Measurements from ENCODE around the gene ABCA13. TPM values are rescaled to one million over a fixed set of nuclear protein-coding genes. Genes with fewer than 3 reads are reported as not detected.

ABCA13 gene
- total RNA-seq, 1 experiment from 2014 or later, result 1.7 TPM

DNA sequence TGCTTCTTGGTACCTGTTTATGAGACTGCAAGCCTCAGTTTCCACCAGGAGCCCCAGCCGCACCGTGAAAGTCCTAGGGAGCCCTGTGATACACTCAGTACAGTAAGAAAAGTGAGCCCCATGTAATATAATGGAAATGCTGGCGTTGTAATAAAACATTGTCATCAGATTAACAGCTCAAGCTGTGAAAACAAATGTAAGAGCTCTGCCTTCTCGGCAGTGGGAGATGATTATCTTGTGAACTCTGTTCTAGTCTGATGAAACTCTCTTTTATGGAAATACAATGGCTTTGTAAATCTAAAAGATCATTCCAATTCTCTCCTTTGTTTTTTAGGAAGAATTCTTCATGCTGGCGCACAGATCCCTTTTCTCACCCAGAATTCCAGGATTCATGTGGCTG is 299.9 kb downstream of the ABCA13 start:
- peak; percentile 51; the same call in 1 of the 2 replicates for TF ChIP-seq TCF7L2 (IDR thresholded peaks at IDR 0.05; ENCODE audit: low read depth, low read length)
- no peak for TF ChIP-seq POLR2AphosphoS5 (IDR thresholded peaks at IDR 0.05; ENCODE audit: low read depth, low read length)
- no peaks in the 10 kb centered on the region for H3K36me3 ChIP-seq (ENCODE audit: control insufficient read depth, insufficient read depth, low read length)
- no TSS peak for BruUV-seq (replicated peaks)
- ChIA-PET CTCF (no interaction called here), POLR2A (no interaction called here)
- peak overlapping the region; percentile 67 for H3K27ac ChIP-seq (ENCODE audit: low read length)
- H3K27me3 ChIP-seq (ENCODE audit: control insufficient read depth, insufficient read depth, low read length), result no peaks in the 10 kb centered on the region
- in situ Hi-C loops (cut with HindIII; ENCODE audit: low pct_unique_long_range_greater_than_20kb, low sequenced_read_pairs), result no loop called here
- H3K4me1 ChIP-seq (ENCODE audit: control insufficient read depth, insufficient read depth, low read length), result peaks cover 18% of the 10 kb centered on the region
- ATAC-seq, result no peak
- DNase-seq (ENCODE audit: low read depth, low spot score), result no peak
- no peak overlapping the region for H3K4me3 ChIP-seq (ENCODE audit: low read depth in 2 of 2, low read length in 2 of 2)
- H3K9me3 ChIP-seq (ENCODE audit: control insufficient read depth, insufficient read depth, low read depth, low read length), result no peaks in the 10 kb centered on the region
- intact Hi-C loops (cut with micrococcal nuclease; ENCODE audit: unreplicated experiment), result no loop called here

- TF ChIP-seq, protein P1, sequence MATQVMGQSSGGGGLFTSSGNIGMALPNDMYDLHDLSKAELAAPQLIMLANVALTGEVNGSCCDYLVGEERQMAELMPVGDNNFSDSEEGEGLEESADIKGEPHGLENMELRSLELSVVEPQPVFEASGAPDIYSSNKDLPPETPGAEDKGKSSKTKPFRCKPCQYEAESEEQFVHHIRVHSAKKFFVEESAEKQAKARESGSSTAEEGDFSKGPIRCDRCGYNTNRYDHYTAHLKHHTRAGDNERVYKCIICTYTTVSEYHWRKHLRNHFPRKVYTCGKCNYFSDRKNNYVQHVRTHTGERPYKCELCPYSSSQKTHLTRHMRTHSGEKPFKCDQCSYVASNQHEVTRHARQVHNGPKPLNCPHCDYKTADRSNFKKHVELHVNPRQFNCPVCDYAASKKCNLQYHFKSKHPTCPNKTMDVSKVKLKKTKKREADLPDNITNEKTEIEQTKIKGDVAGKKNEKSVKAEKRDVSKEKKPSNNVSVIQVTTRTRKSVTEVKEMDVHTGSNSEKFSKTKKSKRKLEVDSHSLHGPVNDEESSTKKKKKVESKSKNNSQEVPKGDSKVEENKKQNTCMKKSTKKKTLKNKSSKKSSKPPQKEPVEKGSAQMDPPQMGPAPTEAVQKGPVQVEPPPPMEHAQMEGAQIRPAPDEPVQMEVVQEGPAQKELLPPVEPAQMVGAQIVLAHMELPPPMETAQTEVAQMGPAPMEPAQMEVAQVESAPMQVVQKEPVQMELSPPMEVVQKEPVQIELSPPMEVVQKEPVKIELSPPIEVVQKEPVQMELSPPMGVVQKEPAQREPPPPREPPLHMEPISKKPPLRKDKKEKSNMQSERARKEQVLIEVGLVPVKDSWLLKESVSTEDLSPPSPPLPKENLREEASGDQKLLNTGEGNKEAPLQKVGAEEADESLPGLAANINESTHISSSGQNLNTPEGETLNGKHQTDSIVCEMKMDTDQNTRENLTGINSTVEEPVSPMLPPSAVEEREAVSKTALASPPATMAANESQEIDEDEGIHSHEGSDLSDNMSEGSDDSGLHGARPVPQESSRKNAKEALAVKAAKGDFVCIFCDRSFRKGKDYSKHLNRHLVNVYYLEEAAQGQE (IDR thresholded peaks at IDR 0.05; ENCODE audit: insufficient read depth in 1 of 2, low read depth in 2 of 2, low read length in 1 of 2), result no peak
- TF ChIP-seq SIN3A (IDR thresholded peaks at IDR 0.05; ENCODE audit: borderline replicate concordance, insufficient read depth, low read depth, low read length) (no peak), CTCF (IDR thresholded peaks at IDR 0.05) (no peak), TCF7L2 (IDR thresholded peaks at IDR 0.05; ENCODE audit: low read depth, low read length) (no peak), POLR2AphosphoS5 (IDR thresholded peaks at IDR 0.05; ENCODE audit: low read depth, low read length) (no peak)
- CTCF ChIA-PET, result no interaction called here
Observed at GRCh38 chr7:48472640-48473039, 301.4 kb downstream of the ABCA13 start.

GRCh38 chr7:48473205-48473865 is 302.1 kb downstream of the ABCA13 start:
- no TSS peak for BruUV-seq (replicated peaks)
- in situ Hi-C loops (cut with HindIII; ENCODE audit: low pct_unique_long_range_greater_than_20kb, low sequenced_read_pairs), result no loop called here
- peaks cover 18% of the 10 kb centered on the region for H3K4me1 ChIP-seq (ENCODE audit: control insufficient read depth, insufficient read depth, low read length)
- ChIA-PET CTCF (no interaction called here), POLR2A (no interaction called here)
- H3K27ac ChIP-seq (ENCODE audit: low read length), result peak overlapping the region; percentile 48; the same call in 1 of the 2 replicates
- H3K27me3 ChIP-seq (ENCODE audit: control insufficient read depth, insufficient read depth, low read length), result no peaks in the 10 kb centered on the region
- no peak for ATAC-seq
- no peaks in the 10 kb centered on the region for H3K9me3 ChIP-seq (ENCODE audit: control insufficient read depth, insufficient read depth, low read depth, low read length)
- H3K36me3 ChIP-seq (ENCODE audit: control insufficient read depth, insufficient read depth, low read length), result no peaks in the 10 kb centered on the region
- TF ChIP-seq, protein P1 (IDR thresholded peaks at IDR 0.05; ENCODE audit: insufficient read depth in 1 of 2, low read depth in 2 of 2, low read length in 1 of 2), result no peak
- TF ChIP-seq TCF7L2 (IDR thresholded peaks at IDR 0.05; ENCODE audit: low read depth, low read length), result no peak
- no peak for TF ChIP-seq CTCF (IDR thresholded peaks at IDR 0.05)
- TF ChIP-seq POLR2AphosphoS5 (IDR thresholded peaks at IDR 0.05; ENCODE audit: low read depth, low read length), result no peak
- no peak for TF ChIP-seq SIN3A (IDR thresholded peaks at IDR 0.05; ENCODE audit: borderline replicate concordance, insufficient read depth, low read depth, low read length)
- no peak overlapping the region for H3K4me3 ChIP-seq (ENCODE audit: low read depth in 2 of 2, low read length in 2 of 2)
- DNase-seq (ENCODE audit: low read depth, low spot score), result no peak
- intact Hi-C loops (cut with micrococcal nuclease; ENCODE audit: unreplicated experiment), result no loop called here

More at GRCh38 chr7:48472640-48473039, 301.4 kb downstream of the ABCA13 start:
- H3K4me3 ChIP-seq (ENCODE audit: low read depth in 2 of 2, low read length in 2 of 2), result no peak overlapping the region
- no TSS peak for BruUV-seq (replicated peaks)
- H3K4me1 ChIP-seq (ENCODE audit: control insufficient read depth, insufficient read depth, low read length), result peaks cover 18% of the 10 kb centered on the region
- in situ Hi-C loops (cut with HindIII; ENCODE audit: low pct_unique_long_range_greater_than_20kb, low sequenced_read_pairs) (no loop called here), intact Hi-C loops (cut with micrococcal nuclease; ENCODE audit: unreplicated experiment) (no loop called here)
- H3K27me3 ChIP-seq (ENCODE audit: control insufficient read depth, insufficient read depth, low read length), result no peaks in the 10 kb centered on the region
- POLR2A ChIA-PET, result no interaction called here
- DNase-seq (ENCODE audit: low read depth, low spot score), result no peak
- no peaks in the 10 kb centered on the region for H3K9me3 ChIP-seq (ENCODE audit: control insufficient read depth, insufficient read depth, low read depth, low read length)
- H3K36me3 ChIP-seq (ENCODE audit: control insufficient read depth, insufficient read depth, low read length), result no peaks in the 10 kb centered on the region
- H3K27ac ChIP-seq (ENCODE audit: low read length), result peak overlapping the region; percentile 67; the same call in 1 of the 2 replicates
- ATAC-seq, result no peak

Data from Panc1 (cell line).